HepG2 (cell line): ENCODE results near the gene LIMCH1.

ENCODE experiments used
- ELF1 ChIP-seq: sonication (generic); formaldehyde crosslinking; IDR thresholded peaks from 2 replicates; pipeline ENCODE4 v1.4.0; 2020; ENCODE audit warnings: missing genetic modification reagents
- GLI4 ChIP-seq: sonication (generic); formaldehyde crosslinking; IDR thresholded peaks from 2 replicates; pipeline ENCODE4 v1.5.1; 2020; ENCODE audit warnings: missing genetic modification reagents, mild to moderate bottlenecking, moderate library complexity, borderline replicate concordance
- ZKSCAN5 ChIP-seq: sonication (generic); formaldehyde crosslinking; IDR thresholded peaks from 2 replicates; pipeline ENCODE4 v1.5.1; 2020; ENCODE audit warnings: mild to moderate bottlenecking, missing genetic modification reagents
- TF ChIP-seq, protein P1 (sequence below): sonication (generic); formaldehyde crosslinking; IDR thresholded peaks from 2 replicates; pipeline ENCODE4 v1.5.0; 2020; ENCODE audit warnings: mild to moderate bottlenecking, missing genetic modification reagents, moderate library complexity

DNA sequence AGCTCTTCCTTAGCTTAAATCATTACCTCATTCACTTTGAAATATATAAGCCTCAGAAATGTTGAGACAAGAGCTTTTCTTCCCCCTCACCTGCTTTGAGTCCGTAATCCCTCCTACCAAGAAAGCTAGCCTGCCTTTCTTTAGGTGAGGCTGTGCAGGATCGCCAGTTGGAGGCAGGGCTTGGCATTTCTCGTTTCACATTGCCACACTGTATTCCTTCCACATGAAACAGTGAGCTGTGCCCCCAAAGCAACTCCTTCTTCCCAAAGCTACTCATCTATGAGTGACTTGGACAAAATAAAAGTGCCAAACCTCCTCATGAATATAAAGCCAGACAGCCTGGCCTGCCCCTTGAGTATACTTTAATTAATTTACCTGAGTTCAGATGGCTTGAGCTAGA is 86.8 kb downstream of the LIMCH1 start:
- TF ChIP-seq ELF1 (CRISPR knock-in tag) (no peak), GLI4 (CRISPR knock-in tag) (no peak), ZKSCAN5 (CRISPR knock-in tag) (no peak)
- TF ChIP-seq, protein P1, sequence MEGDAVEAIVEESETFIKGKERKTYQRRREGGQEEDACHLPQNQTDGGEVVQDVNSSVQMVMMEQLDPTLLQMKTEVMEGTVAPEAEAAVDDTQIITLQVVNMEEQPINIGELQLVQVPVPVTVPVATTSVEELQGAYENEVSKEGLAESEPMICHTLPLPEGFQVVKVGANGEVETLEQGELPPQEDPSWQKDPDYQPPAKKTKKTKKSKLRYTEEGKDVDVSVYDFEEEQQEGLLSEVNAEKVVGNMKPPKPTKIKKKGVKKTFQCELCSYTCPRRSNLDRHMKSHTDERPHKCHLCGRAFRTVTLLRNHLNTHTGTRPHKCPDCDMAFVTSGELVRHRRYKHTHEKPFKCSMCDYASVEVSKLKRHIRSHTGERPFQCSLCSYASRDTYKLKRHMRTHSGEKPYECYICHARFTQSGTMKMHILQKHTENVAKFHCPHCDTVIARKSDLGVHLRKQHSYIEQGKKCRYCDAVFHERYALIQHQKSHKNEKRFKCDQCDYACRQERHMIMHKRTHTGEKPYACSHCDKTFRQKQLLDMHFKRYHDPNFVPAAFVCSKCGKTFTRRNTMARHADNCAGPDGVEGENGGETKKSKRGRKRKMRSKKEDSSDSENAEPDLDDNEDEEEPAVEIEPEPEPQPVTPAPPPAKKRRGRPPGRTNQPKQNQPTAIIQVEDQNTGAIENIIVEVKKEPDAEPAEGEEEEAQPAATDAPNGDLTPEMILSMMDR: no peak
